ENCODE data around the gene ARCN1.

DNA sequence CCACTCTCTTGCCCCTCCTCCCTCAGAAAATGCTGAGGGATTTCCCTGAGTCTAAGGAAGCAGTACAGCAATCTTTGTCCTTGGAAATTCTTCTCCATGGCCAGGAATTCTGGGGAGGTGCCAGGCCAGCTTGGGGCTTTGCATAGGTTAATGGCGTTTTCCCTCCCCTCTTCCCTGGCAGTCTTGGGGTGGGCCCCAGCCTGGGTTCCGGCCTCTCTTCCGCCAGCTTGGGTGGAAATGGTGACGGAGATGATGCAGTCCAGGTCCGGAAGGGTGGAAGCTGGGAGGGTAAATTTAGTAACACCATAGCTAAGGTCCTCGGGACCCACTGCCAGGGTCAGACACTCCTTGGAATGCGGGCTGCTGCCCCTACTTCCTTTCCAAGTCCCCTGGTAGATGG lies 40.2 kb downstream of the ARCN1 start:
- TF ChIP-seq, protein P1, sequence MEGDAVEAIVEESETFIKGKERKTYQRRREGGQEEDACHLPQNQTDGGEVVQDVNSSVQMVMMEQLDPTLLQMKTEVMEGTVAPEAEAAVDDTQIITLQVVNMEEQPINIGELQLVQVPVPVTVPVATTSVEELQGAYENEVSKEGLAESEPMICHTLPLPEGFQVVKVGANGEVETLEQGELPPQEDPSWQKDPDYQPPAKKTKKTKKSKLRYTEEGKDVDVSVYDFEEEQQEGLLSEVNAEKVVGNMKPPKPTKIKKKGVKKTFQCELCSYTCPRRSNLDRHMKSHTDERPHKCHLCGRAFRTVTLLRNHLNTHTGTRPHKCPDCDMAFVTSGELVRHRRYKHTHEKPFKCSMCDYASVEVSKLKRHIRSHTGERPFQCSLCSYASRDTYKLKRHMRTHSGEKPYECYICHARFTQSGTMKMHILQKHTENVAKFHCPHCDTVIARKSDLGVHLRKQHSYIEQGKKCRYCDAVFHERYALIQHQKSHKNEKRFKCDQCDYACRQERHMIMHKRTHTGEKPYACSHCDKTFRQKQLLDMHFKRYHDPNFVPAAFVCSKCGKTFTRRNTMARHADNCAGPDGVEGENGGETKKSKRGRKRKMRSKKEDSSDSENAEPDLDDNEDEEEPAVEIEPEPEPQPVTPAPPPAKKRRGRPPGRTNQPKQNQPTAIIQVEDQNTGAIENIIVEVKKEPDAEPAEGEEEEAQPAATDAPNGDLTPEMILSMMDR (IDR thresholded peaks at IDR 0.05; ENCODE audit: extremely low read depth in 1 of 2, insufficient read depth in 1 of 2, low read depth in 1 of 2, low read length in 2 of 2): no peak
- TF ChIP-seq EZH2 (IDR thresholded peaks at IDR 0.05; ENCODE audit: borderline replicate concordance, low read depth, low read length, severe bottlenecking): no peak

Measured in endothelial cell of umbilical vein (primary cell).